IPS-11a (cell line): ENCODE results near the gene HUS1B.
"Not testable (repeated sequence)": the region's sequence is repeated elsewhere in the genome, so short reads cannot be mapped to it uniquely, and the experiment has no call there.

ENCODE experiments used
- H3K4me3 ChIP-seq: one replicate; pipeline ENCODE4 v1.5.1; 2013; ENCODE audit warnings: low read depth, low read length, control low read depth

The HUS1B gene

DNA sequence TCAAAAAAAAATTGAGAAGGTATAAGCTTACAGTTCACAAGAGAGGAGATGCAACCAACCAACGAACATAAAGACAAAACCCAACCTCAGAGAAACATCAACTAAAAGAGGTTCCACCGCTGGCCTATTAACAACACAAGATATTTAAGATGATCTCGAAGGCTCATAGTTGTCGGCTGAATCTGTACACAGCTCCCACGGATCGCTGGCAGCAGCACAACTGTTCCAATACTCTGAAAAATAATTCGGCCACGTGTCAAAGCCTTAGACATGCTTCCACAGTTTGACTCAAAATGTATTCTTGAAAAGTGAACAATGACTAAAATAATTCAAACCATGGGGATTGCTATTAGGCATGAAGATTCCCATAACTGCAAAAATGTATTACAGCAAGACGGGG is 22.4 kb upstream of the HUS1B start:
- H3K4me3 ChIP-seq = no peak overlapping the region

DNA sequence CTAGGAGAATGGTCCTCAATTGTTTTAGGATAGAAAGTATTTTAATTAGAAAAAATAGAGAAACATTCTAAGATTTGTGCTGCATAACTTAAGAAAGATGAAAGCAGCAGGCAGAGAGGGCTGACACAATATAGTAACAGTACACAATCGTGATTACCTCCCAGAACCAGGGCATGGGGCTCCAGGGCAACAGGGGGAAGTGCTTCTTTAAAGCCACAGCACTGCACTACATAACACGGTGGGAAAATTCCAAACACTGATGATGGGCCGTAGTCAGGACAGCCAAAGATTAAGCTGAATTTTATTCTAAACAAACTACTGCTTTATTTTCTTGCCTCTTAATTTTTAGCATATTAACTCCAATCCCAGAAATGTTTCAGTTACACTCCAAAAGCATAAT is 21.6 kb upstream of the HUS1B start:
- H3K4me3 ChIP-seq = no peak overlapping the region

DNA sequence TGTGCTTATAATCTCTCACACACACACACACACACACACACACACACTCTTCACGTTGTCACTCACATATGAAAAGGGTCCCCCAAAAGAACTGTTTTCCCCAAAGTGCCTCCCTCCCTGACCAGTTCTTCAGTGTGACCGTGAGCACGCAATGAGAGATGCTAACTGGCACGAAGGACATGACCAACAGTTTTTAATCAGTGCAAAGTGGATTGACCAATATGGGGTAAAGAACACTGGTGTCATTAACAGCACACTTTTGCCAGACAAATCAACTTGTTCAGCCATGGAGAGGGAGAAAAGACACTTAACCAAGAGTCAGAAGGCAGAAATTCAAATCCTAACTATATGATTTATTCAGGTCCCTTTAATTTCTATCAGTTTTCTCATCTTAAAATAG is 21.0 kb upstream of the HUS1B start:
- H3K4me3 ChIP-seq = no peak overlapping the region

- H3K4me3 ChIP-seq = no peak overlapping the region
These were observed 18.1 kb upstream of the HUS1B start for GRCh38 chr6:674956-675355.

DNA sequence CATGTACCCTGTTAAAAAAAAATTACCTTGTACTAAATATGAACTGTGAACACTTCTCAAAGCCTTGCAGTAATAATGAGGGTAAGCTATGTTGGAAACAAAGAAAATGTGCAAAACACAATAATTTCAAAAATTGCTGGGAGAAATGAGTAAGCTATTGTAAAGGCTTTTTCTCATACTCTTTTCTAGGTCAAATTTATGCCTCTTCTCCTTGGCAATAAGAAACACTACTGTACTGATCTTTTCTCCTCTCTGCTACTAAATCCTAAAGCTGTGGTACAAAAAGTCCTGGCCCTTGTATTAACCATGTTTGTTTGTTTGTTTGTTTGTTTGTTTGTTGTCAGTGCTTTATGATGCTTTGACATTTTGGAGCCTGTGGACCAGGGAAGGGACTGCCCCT is 17.5 kb upstream of the HUS1B start:
- no peak overlapping the region for H3K4me3 ChIP-seq

- no peak overlapping the region for H3K4me3 ChIP-seq
These were observed 10.5 kb upstream of the HUS1B start for GRCh38 chr6:667253-667927.

GRCh38 chr6:665403-666267 is 8.7 kb upstream of the HUS1B start:
- no peak overlapping the region for H3K4me3 ChIP-seq

GRCh38 chr6:663788-664187 is 6.9 kb upstream of the HUS1B start:
- H3K4me3 ChIP-seq = not testable (repeated sequence)

DNA sequence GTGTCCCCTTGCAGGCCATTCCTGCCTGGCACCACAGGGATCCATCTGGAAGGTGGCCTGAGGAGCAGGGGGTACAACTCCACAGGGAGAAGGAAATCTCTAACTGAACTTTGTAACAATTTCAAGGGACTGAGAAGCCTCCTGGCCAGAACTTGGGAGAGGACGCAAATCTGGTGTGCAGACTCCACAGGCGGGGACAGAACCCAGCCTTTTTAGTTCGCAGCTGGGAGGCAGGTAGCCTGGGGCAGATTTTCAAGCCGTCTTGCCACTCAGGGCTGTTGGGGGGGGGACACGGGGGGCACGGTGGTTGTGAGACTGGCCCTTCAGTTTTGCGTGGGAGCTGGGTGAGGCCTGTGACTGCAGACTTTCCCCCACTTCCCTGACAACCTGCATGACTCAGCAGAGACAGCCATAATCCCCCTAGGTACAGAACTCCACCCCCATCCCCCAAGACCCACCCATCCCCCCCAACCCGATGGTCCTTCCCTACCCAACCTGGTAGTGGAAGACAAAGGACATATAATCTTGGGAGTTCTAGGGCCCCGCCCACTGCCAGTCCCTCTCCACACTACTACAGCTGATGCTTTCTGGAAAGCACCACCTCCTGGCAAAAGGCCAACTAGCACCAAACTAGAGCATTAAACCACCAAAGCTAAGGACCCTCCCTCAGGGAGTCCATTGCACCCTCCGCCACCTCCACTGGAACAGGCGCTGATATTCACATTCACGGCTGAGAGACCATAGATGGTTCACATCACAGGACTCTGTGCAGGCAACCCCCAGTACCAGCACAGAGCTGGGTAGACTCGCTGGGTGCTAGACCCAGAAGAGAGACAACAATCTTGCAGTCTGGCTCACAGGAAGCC is 3.0 kb upstream of the HUS1B start:
- H3K4me3 ChIP-seq = no peak overlapping the region

DNA sequence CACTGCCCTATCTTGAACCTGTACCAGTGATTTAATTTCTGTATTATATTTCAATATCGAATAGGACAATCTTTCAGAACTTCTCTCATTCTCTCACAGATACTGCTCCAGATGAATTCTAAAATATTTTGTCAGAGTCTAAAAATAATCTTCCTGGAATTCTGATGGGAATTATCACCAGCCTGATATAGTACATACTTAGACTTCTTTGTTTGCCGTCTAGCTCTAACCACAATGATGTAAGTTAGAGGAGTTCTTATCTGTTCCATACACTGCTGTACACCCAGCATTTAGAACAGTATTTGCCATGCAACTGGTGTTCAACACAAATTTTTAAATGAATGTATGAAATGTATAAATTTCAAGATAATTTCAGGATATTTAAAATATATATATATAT is 1.3 kb upstream of the HUS1B start:
- H3K4me3 ChIP-seq = no peak overlapping the region

DNA sequence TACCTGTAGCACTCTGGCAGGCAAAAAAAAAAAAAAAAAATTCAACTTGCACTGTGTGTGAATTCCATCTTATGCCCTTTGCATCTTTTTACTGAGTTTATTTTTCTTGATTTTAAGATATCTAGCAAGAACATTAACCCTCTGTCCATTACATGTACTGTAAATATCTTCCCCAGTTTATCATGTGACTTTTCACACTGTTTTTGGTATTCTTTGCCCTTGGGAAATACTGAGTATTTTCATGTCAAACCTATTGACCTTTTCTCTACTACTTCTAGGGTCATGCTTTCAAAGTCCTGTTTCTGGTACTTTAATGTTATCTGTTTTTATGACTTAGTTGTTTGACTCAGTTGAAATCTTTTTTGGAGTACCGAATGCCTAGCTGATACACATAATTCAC is 843 bp upstream of the HUS1B start:
- no peak overlapping the region for H3K4me3 ChIP-seq

- no peak overlapping the region for H3K4me3 ChIP-seq
These were observed 2.8 kb downstream of the HUS1B start for GRCh38 chr6:654136-654535.

DNA sequence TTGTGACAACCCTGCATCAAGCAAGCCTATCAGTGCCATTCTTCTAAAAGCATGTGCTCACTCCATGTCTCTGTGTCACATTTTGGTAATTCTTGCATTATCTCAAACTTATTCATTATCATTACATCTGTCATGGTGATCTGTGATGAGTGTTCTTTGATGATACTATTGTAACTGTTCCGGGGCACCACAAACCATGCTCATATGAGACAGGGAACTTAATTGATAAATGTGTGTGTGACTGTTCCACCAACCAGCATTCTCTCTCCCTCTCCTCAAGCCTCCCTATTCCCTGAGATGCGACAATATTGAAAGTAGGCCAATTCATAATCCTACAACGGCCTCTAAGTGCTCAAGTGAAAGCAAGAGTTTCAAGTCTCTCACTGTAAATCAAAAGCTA is 4.0 kb downstream of the HUS1B start:
- no peak overlapping the region for H3K4me3 ChIP-seq

DNA sequence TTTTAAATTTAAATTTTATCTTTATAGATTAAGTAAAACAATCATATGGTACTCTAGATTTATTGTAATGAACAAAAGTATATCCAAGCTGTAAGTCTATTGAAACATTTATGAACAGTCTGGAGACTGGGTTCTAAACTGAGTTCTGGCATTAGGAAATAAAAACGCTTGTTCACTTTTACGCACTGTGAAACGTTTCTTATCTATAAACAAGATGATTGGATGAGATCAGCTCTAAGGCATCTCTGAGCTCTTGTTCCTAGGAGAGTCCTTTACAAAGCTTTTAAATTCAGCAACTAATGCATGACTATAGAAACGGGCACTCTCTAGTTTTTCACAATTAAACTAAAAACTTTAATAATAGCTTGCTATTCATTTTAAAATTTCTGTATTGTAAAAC is 6.8 kb downstream of the HUS1B start:
- H3K4me3 ChIP-seq = no peak overlapping the region

DNA sequence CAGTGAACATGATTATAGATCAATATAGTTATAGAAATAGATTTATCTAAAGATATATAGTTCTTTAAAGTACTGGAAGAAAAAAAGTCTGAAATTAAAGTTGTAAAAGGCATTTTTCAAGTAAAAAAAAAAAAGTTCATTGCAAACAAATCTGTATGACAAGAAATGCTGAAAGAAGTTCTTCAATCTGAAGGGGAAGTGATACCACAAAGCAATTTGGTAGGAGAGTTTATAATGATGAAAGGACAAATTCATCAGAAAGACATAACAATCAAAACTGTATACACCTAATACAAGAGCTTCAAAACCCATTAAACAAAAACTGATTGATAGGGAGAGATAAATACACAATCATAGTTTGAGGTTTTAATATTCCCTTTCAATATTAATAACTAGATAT is 14.1 kb downstream of the HUS1B start:
- no peak overlapping the region for H3K4me3 ChIP-seq

- H3K4me3 ChIP-seq = no peak overlapping the region
These were observed 15.5 kb downstream of the HUS1B start for GRCh38 chr6:641225-641985.

DNA sequence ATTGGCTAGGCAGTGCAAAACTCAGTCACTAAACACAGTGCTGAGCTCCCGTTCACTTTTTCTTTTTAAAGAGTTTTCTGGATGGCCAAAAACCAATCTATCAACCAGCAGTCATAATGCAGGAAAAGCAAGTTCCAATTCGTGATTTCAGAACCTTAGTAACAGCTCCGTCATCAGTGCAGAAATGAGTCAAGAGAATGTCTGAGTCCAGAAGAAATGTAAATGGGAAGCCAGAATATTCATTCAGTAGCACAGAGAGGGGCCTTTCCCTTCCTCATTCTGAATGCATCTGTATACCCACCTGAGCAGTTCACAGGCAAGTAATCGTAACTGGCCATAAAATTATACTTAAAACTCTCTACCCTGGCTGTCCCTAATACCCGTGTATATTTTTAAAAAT is 20.4 kb downstream of the HUS1B start:
- no peak overlapping the region for H3K4me3 ChIP-seq

DNA sequence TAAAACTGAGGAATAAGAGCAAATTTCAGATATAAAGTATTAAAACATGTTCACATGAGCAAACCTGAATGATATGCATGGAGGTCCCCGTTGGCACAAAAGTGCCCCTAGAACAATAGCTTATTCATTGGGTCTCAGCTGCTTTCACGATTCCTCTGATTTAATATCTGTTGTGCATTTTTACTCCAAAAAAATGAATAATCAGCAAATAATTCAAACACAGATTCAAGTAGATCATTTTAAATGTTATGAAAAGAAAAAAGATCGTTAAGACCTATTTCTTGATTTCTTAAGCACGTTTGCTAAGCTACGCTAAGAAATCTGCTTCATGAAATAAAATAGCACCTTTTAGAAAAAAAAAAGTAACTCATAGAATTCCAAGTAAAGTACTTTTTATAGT is 21.7 kb downstream of the HUS1B start:
- no peak overlapping the region for H3K4me3 ChIP-seq

- H3K4me3 ChIP-seq = no peak overlapping the region
These were observed 23.3 kb downstream of the HUS1B start for GRCh38 chr6:633611-634010.

- no peak overlapping the region for H3K4me3 ChIP-seq
These were observed 28.1 kb downstream of the HUS1B start for GRCh38 chr6:628766-629165.

GRCh38 chr6:626236-626635 is 30.7 kb downstream of the HUS1B start:
- H3K4me3 ChIP-seq = no peak overlapping the region
